Measurements from ENCODE around the gene CAMSAP1.

The CAMSAP1 gene

DNA sequence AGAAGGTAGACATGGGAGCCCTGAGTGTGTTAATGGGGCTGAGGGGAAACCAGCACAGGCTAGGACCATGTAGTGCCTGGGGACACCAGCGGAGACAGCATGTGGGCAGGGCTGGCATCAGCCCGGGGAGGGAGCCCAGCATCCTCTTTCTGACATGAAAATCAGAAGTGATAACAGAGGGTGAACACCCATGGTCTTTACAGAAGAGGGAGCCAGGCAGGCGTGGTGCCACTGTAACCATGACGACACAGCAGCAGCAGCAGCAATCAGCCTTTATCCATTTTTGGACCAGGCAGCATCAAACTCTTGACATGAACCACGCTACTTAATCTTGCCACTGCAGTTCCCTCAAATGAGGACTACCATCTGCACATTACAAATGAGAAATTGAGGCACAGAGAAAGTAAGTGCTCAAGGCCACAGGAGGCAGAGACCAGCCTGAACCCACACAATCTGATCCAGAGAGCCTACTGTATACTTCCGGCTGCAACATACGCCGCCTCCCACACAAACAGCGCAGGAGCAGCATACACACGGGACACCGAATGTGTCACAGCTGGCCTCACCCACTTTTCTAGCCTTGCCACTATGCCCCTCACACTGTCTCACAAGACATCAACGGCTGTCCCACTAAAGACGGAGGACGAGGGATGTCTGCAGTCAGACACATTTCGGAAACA, 23.8 kb downstream of the CAMSAP1 start:
- Histone ChIP-seq H3K4me1 (ENCODE audit: control insufficient read depth in 1 of 2, insufficient read depth in 1 of 2, low read depth in 1 of 2, low read length in 1 of 2) (peaks cover 17 to 20% of the 10 kb centered on the region in 2 experiments), H3K4me3 (ENCODE audit: low read depth in 1 of 2, low read length in 1 of 2) (no peak overlapping the region), H3K27me3 (no peaks in the 10 kb centered on the region), H3K9me3 (no peaks in the 10 kb centered on the region), H3K27ac (no peak overlapping the region), H3K36me3 (peaks cover 17% of the 10 kb centered on the region)
- TF ChIP-seq, protein P1, sequence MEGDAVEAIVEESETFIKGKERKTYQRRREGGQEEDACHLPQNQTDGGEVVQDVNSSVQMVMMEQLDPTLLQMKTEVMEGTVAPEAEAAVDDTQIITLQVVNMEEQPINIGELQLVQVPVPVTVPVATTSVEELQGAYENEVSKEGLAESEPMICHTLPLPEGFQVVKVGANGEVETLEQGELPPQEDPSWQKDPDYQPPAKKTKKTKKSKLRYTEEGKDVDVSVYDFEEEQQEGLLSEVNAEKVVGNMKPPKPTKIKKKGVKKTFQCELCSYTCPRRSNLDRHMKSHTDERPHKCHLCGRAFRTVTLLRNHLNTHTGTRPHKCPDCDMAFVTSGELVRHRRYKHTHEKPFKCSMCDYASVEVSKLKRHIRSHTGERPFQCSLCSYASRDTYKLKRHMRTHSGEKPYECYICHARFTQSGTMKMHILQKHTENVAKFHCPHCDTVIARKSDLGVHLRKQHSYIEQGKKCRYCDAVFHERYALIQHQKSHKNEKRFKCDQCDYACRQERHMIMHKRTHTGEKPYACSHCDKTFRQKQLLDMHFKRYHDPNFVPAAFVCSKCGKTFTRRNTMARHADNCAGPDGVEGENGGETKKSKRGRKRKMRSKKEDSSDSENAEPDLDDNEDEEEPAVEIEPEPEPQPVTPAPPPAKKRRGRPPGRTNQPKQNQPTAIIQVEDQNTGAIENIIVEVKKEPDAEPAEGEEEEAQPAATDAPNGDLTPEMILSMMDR (IDR thresholded peaks at IDR 0.05), result no peak

DNA sequence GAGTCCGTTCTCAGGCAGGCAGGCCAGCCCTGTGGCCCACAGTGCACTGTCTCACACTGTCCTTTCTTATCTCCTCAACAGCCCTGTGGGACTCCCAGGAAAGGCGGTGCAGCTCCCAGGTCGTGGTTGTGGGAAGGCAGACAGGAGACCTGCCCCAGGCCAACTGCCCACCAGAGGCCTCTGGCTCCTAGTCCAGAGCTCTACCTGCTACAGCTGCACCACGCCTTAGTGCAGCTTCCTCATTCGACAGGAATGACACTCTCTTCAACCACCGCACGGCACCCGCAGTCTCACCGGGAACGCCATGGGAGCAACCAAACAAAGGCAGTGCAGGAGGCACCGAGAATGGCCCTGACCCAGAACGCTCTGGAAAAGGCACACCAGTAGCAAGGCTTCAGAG, 25.3 kb downstream of the CAMSAP1 start:
- Histone ChIP-seq H3K4me1 (ENCODE audit: control insufficient read depth in 1 of 2, insufficient read depth in 1 of 2, low read depth in 1 of 2, low read length in 1 of 2) (peaks cover 2 to 5% of the 10 kb centered on the region in 2 experiments), H3K4me3 (ENCODE audit: low read depth in 1 of 2, low read length in 1 of 2) (no peak overlapping the region), H3K36me3 (peaks cover 17% of the 10 kb centered on the region), H3K27ac (no peak overlapping the region), H3K9me3 (no peaks in the 10 kb centered on the region), H3K27me3 (no peaks in the 10 kb centered on the region)
- TF ChIP-seq, protein P1 (IDR thresholded peaks at IDR 0.05), result no peak

DNA sequence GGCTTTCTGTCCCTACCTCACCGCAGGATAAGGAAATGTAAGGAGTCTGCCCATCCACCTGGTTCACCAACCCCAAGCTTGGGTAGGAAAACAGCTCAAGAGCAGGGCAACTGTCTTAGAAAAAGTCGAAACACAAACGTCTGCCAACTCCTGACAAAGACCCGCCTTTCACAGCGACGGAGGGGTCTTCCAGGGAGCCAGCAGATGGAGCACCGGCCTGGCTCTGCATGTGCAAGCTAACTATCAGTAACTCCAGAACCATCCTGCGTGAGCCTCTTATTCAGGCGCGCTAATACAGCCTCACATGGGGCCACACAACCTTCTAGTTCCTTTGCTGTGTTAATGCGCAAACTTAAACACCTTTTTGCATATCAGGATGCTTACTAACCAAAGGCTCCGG, 26.9 kb downstream of the CAMSAP1 start:
- Histone ChIP-seq H3K27ac (no peak overlapping the region), H3K4me1 (ENCODE audit: control insufficient read depth in 1 of 2, insufficient read depth in 1 of 2, low read depth in 1 of 2, low read length in 1 of 2) (no peaks in the 10 kb centered on the region), H3K27me3 (no peaks in the 10 kb centered on the region), H3K36me3 (peaks cover 17% of the 10 kb centered on the region), H3K9me3 (no peaks in the 10 kb centered on the region), H3K4me3 (ENCODE audit: low read depth in 1 of 2, low read length in 1 of 2) (no peak overlapping the region)
- TF ChIP-seq, protein P1 (IDR thresholded peaks at IDR 0.05), result no peak

DNA sequence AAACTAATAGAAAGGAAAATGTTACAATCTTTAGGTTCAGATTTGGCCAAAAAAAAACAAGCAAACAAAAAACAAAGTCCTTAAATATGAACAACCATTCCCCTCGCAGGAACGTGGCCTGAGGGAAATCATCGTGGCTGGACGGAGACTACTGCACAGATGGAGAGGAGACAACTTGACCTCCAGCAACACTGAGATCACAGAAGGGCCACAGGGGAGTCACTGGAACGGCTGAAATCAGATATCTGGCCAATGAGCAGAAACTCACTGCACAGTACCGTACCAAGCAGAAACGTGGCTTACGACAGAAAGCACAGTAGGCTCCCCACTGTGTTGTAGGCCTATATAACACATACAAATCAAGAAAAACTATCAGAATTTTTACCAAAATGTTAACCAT, 27.7 kb downstream of the CAMSAP1 start:
- Histone ChIP-seq H3K4me3 (ENCODE audit: low read depth in 1 of 2, low read length in 1 of 2) (no peak overlapping the region), H3K36me3 (peaks cover 17% of the 10 kb centered on the region), H3K9me3 (no peaks in the 10 kb centered on the region), H3K4me1 (ENCODE audit: control insufficient read depth in 1 of 2, insufficient read depth in 1 of 2, low read depth in 1 of 2, low read length in 1 of 2) (no peaks in the 10 kb centered on the region), H3K27me3 (no peaks in the 10 kb centered on the region), H3K27ac (no peak overlapping the region)
- TF ChIP-seq, protein P1 (IDR thresholded peaks at IDR 0.05), result no peak

DNA sequence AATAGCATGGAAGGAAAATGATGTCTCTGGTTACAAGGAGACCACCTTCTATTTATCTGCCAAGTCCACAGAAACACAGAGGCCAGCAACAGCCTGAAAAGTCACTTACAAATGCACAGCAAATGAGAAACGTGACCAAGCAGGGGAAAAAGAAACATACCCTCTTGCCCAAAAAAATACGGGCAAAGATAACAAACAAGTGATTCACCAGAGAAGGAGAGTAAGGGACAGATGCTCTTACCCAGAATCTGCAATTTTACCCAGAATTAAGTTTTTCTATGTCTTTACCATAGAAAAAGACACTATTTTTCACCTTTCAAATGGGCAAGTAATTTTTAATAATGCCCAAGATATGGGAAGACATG, 28.1 kb downstream of the CAMSAP1 start:
- H3K27ac ChIP-seq, result no peak overlapping the region
- no peaks in the 10 kb centered on the region for H3K9me3 ChIP-seq
- TF ChIP-seq, protein P1 (IDR thresholded peaks at IDR 0.05), result no peak
- no peak overlapping the region for H3K4me3 ChIP-seq (ENCODE audit: low read depth in 1 of 2, low read length in 1 of 2)
- H3K4me1 ChIP-seq (ENCODE audit: control insufficient read depth in 1 of 2, insufficient read depth in 1 of 2, low read depth in 1 of 2, low read length in 1 of 2), result no peaks in the 10 kb centered on the region
- H3K36me3 ChIP-seq, result peaks cover 17% of the 10 kb centered on the region
- no peaks in the 10 kb centered on the region for H3K27me3 ChIP-seq
